ENCODE measurements around the gene TSC22D2.
"Not testable (repeated sequence)": the region's sequence is repeated elsewhere in the genome, so short reads cannot be mapped to it uniquely, and the experiment has no call there.

The TSC22D2 gene

GRCh38 chr3:150449169-150449721 lies 41.1 kb downstream of the TSC22D2 start:
- DNase-seq, result no peak

GRCh38 chr3:150450916-150451315 lies 42.8 kb downstream of the TSC22D2 start:
- DNase-seq, result peak; percentile 40 to 77

GRCh38 chr3:150451329-150452048 lies 43.4 kb downstream of the TSC22D2 start:
- peak; percentile 44 to 56 for DNase-seq

- no peak for DNase-seq
Observed at GRCh38 chr3:150453353-150453752, 45.3 kb downstream of the TSC22D2 start.

GRCh38 chr3:150454085-150454484 lies 46.0 kb downstream of the TSC22D2 start:
- no peak for DNase-seq

- DNase-seq, result no peak
Observed at GRCh38 chr3:150454622-150455021, 46.5 kb downstream of the TSC22D2 start.

- no peak for DNase-seq
Observed at GRCh38 chr3:150455341-150455740, 47.2 kb downstream of the TSC22D2 start.

- no peak for DNase-seq
Observed at GRCh38 chr3:150458001-150458400, 49.9 kb downstream of the TSC22D2 start.

GRCh38 chr3:150460484-150460883 lies 52.4 kb downstream of the TSC22D2 start:
- no peak for DNase-seq

- DNase-seq, result no peak
Observed at GRCh38 chr3:150461399-150461798, 53.3 kb downstream of the TSC22D2 start.

- DNase-seq, result no peak
Observed at GRCh38 chr3:150462108-150462507, 54.0 kb downstream of the TSC22D2 start.

- DNase-seq, result no peak
Observed at GRCh38 chr3:150464684-150465083, 56.6 kb downstream of the TSC22D2 start.

- no peak for DNase-seq
Observed at GRCh38 chr3:150467381-150467780, 59.3 kb downstream of the TSC22D2 start.

GRCh38 chr3:150469031-150469930 lies 61.2 kb downstream of the TSC22D2 start:
- DNase-seq, result peak; percentile 13 to 26

GRCh38 chr3:150469931-150470740 lies 62.0 kb downstream of the TSC22D2 start:
- no peak for DNase-seq

GRCh38 chr3:150472421-150472820 lies 64.3 kb downstream of the TSC22D2 start:
- DNase-seq, result no peak

GRCh38 chr3:150473161-150473560 lies 65.1 kb downstream of the TSC22D2 start:
- not testable (repeated sequence) for DNase-seq

- no peak for DNase-seq
Observed at GRCh38 chr3:150479370-150479769, 71.3 kb downstream of the TSC22D2 start.

- no peak for DNase-seq
Observed at GRCh38 chr3:150480877-150481276, 72.8 kb downstream of the TSC22D2 start.

GRCh38 chr3:150483226-150483625 lies 75.1 kb downstream of the TSC22D2 start:
- DNase-seq, result no peak

- no peak for DNase-seq
Observed at GRCh38 chr3:150484410-150484809, 76.3 kb downstream of the TSC22D2 start.

- no peak for DNase-seq
Observed at GRCh38 chr3:150488867-150489266, 80.8 kb downstream of the TSC22D2 start.

Data from inflammatory macrophage (primary cell).